KMS-11 (cell line): ENCODE results near the gene P4HA3.

Source experiments
- H2AFZ ChIP-seq: fragments of 200-600 bp; sonication (generic); 2 replicates; pipeline ENCODE4 v1.6.1; 2016; ENCODE audit warnings: antibody characterized with exemption, mixed run types, low read depth
- H3K27ac ChIP-seq: fragments of 200-600 bp; sonication (generic); 2 replicates; pipeline ENCODE4 v1.6.1; 2016; ENCODE audit warnings: mild to moderate bottlenecking, mixed run types
- H3K27me3 ChIP-seq: fragments of 200-600 bp; sonication (generic); 2 replicates; pipeline ENCODE4 v1.6.1; 2017; ENCODE audit warnings: mild to moderate bottlenecking, low read depth, mixed run types, moderate library complexity; ENCODE audit not compliant: insufficient read depth
- H3K36me3 ChIP-seq: fragments of 200-600 bp; sonication (generic); 2 replicates; pipeline ENCODE4 v1.6.1; 2017; ENCODE audit warnings: mild to moderate bottlenecking, mixed run types; ENCODE audit not compliant: insufficient read depth
- H3K4me1 ChIP-seq: fragments of 200-600 bp; sonication (generic); 2 replicates; pipeline ENCODE4 v1.6.1; 2016; ENCODE audit warnings: mild to moderate bottlenecking, low read depth, mixed run types; ENCODE audit not compliant: poor library complexity, severe bottlenecking
- H3K4me2 ChIP-seq: fragments of 200-600 bp; sonication (generic); 2 replicates; pipeline ENCODE4 v1.7.0; 2016; ENCODE audit warnings: mild to moderate bottlenecking, mixed run types
- H3K4me3 ChIP-seq: fragments of 200-600 bp; sonication (generic); IDR thresholded peaks from 2 replicates; pipeline ENCODE4 v1.6.1; 2017; ENCODE audit warnings: low read depth, low read length, mixed read lengths; ENCODE audit not compliant: insufficient read depth
- H3K79me2 ChIP-seq: fragments of 200-600 bp; sonication (generic); 2 replicates; pipeline ENCODE4 v1.6.1; 2016; ENCODE audit warnings: low read depth, mixed run types; ENCODE audit not compliant: insufficient read depth
- H3K9ac ChIP-seq: fragments of 200-600 bp; sonication (generic); 2 replicates; pipeline ENCODE4 v1.6.1; 2016; ENCODE audit warnings: mild to moderate bottlenecking, mixed run types
- H4K20me1 ChIP-seq: fragments of 200-600 bp; sonication (generic); 2 replicates; pipeline ENCODE4 v1.6.1; 2016; ENCODE audit warnings: mild to moderate bottlenecking, mixed run types; ENCODE audit not compliant: insufficient read depth
- CTCF ChIP-seq: fragments of 200-600 bp; sonication (generic); conservative IDR thresholded peaks from 2 replicates; pipeline ENCODE4 v1.6.1; 2017; ENCODE audit warnings: low read depth, mild to moderate bottlenecking, antibody characterized with exemption, low read length, moderate library complexity, mixed read lengths

The P4HA3 gene

GRCh38 chr11:74316772-74317505 lies 5.5 kb upstream of the P4HA3 start:
- no peak for TF ChIP-seq CTCF
- Histone ChIP-seq H3K9ac (no peak overlapping the region), H3K4me2 (no peak overlapping the region), H3K27me3 (no peaks in the 10 kb centered on the region), H3K4me1 (no peaks in the 10 kb centered on the region), H3K36me3 (no peaks in the 10 kb centered on the region), H3K79me2 (no peaks in the 10 kb centered on the region), H4K20me1 (no peaks in the 10 kb centered on the region), H2AFZ (no peak overlapping the region), H3K27ac (no peak overlapping the region), H3K4me3 (no peak overlapping the region)

GRCh38 chr11:74312326-74312725 lies 886 bp upstream of the P4HA3 start:
- Histone ChIP-seq H3K36me3 (no peaks in the 10 kb centered on the region), H3K27me3 (no peaks in the 10 kb centered on the region), H2AFZ (no peak overlapping the region), H3K27ac (no peak overlapping the region), H4K20me1 (no peaks in the 10 kb centered on the region), H3K4me3 (no peak overlapping the region), H3K9ac (no peak overlapping the region), H3K4me2 (no peak overlapping the region), H3K4me1 (no peaks in the 10 kb centered on the region), H3K79me2 (no peaks in the 10 kb centered on the region)
- no peak for TF ChIP-seq CTCF

- Histone ChIP-seq H3K27ac (no peak overlapping the region), H3K9ac (no peak overlapping the region), H3K79me2 (no peaks in the 10 kb centered on the region), H2AFZ (no peak overlapping the region), H3K27me3 (no peaks in the 10 kb centered on the region), H4K20me1 (no peaks in the 10 kb centered on the region), H3K4me3 (no peak overlapping the region), H3K4me1 (no peaks in the 10 kb centered on the region), H3K36me3 (no peaks in the 10 kb centered on the region), H3K4me2 (no peak overlapping the region)
- TF ChIP-seq CTCF, result no peak
Measured at GRCh38 chr11:74310857-74311256, 583 bp downstream of the P4HA3 start.

GRCh38 chr11:74307434-74307833 lies 4.0 kb downstream of the P4HA3 start:
- no peak overlapping the region for H3K27ac ChIP-seq
- H3K4me2 ChIP-seq, result no peak overlapping the region
- H3K9ac ChIP-seq, result no peak overlapping the region
- no peaks in the 10 kb centered on the region for H3K27me3 ChIP-seq
- no peaks in the 10 kb centered on the region for H3K36me3 ChIP-seq
- H4K20me1 ChIP-seq, result no peaks in the 10 kb centered on the region
- H2AFZ ChIP-seq, result no peak overlapping the region
- H3K4me3 ChIP-seq, result no peak overlapping the region
- no peaks in the 10 kb centered on the region for H3K4me1 ChIP-seq
- TF ChIP-seq CTCF, result no peak
- H3K79me2 ChIP-seq, result no peaks in the 10 kb centered on the region
